GM19023 (cell line): Measurements from ENCODE around the gene SPAG16.
A peak's percentile ranks its signal among the peaks of the same experiment; 100 is the strongest.
"Not testable (repeated sequence)": the region's sequence is repeated elsewhere in the genome, so short reads cannot be mapped to it uniquely, and the experiment has no call there.

ENCODE experiments used
- ATAC-seq: cut with Tn5 transposase; IDR thresholded peaks from one replicate; pipeline ENCODE4 v1.9.1; 2021; ENCODE audit warnings: mild to moderate bottlenecking, moderate library complexity; ENCODE audit not compliant: unreplicated experiment

SPAG16 gene

DNA sequence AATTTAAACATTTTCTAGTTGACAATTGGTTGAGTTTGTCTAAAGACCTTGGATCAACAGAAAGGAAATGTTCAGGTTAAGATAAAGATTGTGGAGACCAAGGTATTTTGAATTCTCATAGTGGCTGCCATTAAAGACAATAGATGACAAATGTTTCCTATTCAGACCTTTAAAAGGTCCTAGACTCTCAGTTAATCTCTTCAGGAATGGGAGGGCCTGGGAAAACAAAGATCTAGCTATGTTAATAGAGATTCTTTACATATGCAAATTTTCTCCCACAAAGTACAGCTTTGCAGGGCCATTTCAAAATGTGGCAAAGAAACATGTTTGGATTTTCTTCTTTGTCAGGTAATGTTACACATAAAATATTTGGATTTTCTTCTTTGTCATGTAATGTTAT, 403.9 kb downstream of the SPAG16 start:
- no peak for ATAC-seq

DNA sequence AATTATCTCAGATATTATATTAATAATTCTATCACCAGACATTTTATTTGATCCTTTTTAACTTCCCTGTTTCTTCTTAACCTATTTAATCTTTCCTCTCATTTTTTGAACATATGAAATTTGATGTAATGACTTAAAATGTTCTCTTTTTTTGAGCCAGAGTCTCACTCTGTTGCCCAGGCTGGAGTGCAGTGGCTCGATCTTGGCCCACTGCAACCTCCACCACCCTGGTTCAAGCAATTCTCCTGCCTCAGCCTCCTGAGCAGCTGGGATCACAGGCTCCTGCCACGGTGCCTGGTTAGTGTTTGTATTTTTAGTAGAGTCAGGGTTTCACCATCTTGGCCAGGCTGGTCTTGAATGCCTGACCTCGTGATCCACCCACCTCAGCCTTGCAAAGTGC, 404.6 kb downstream of the SPAG16 start:
- ATAC-seq = not testable (repeated sequence)

DNA sequence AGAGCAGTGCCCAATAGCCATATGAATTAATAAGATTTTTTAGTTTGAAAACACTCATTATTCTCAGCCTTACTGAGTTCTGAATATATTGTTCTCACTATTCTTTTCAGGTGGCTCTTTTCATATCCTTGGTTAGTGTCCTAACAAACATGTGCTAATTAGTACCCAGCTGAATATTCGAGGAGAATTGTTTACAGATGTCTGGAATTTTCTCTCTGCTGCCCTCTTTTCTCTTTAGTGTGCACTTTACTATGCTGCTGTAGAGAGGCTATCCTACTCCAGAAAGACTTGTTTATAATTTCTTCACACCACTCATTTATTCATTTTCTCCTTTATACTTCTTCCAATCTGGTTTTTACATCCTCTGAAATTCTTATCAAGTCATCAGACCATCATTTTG, 405.3 kb downstream of the SPAG16 start:
- ATAC-seq = no peak

DNA sequence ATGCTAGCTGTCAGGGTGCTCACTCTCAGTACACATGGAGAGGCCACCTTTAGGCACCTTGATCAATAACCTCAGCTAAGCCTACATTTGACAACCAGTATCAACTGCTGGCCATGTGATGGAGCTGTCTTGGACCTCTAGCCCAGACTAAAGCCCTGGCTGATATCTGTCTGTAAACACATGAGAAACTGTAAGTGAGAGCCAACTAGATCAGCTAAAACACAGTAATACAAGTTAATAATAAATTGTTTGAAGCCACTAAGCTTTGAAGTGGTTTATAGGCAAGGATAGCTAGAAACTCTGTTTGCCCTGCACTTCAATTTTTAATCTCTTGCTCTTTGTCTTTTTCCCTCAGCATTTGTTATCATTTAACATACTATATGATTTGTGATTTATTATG, 407.1 kb downstream of the SPAG16 start:
- no peak for ATAC-seq

DNA sequence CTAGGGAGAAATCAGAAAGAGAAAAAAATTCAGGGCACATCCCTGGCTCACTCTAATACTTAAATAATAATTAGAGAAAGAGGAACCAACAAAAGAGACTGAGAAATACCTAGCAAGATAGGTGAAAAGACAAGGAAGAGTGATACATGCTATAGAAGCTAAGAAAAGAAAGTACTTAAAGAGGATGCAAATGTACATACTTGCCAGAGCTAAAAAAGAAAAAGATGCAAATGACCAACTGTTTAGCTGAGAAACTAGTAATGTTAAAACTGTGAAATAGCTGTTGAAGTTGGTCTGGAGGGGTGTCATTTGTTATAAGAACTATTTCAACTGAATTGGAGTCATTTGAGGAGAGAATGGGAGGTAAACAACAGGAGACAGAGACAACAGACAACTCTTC, 412.2 kb downstream of the SPAG16 start:
- peak; percentile 65 for ATAC-seq

DNA sequence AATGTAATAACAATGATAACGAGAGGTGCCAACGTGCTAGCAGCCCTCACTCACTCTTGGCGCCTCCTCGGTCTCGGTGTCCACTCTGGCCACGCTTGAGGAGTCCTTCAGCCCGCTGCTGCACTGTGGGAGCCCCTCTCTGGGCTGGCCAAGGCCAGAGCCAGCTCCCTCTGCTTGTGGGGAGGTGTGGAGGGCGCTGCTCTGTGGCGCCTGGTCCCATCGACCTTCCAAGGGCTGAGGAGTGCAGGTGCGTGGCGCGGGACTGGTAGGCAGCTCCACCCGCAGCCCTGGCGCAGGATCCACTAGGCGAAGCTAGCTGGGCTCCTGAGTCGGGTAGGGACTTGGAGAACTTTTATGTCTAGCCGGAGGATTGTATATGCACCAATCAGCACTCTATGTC, 417.1 kb downstream of the SPAG16 start:
- not testable (repeated sequence) for ATAC-seq

DNA sequence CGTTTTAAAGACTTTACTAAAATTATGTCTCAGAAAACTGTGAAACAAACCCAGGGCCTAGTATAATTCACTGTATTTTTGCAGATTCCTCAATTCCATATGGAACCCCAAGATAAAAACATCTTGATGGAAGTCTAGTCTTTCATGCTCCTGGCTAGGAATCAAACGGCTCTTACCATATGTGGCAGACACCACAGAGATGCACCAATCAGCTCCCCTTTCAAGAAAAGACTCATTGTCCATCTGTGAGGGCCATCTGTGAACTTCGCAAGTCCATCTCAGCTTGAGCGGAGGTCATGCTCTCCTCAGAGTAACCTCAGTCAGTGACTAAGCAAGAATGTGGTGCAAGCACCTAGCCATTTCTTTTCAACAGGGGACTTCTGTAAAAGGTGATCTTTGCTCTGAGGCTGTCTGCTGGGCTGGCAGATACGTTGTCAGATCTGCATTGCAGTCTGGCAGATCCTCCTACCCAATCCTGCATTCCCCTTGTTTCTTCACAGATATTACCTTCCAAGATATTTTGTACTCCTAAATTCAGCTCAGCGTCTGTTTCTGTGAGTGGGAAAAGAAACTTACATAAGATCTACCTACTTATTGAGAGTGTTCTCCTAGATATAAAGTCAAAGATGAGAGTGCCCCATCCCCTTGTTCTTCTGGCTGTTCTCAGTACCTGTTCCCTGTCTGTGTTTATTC, 419.3 kb downstream of the SPAG16 start:
- ATAC-seq = no peak

DNA sequence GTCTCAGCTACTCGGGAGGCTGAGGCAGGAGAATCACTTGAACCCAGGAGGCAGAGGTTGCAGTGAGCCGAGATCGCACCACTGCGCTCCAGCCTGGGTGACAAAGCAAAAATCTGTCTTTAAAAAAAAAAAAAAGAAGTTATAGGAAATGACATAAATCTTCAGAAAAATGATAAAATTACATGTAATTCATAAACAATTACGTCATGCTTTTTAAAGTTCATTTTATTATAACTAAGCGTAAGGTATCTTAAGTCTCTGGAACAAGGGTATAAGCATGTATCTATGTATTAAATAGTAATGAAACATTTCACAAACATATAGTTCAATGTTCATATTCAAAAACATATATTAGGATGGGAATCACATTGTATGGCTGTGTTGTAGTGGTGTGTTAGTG, 425.9 kb downstream of the SPAG16 start:
- no peak for ATAC-seq

DNA sequence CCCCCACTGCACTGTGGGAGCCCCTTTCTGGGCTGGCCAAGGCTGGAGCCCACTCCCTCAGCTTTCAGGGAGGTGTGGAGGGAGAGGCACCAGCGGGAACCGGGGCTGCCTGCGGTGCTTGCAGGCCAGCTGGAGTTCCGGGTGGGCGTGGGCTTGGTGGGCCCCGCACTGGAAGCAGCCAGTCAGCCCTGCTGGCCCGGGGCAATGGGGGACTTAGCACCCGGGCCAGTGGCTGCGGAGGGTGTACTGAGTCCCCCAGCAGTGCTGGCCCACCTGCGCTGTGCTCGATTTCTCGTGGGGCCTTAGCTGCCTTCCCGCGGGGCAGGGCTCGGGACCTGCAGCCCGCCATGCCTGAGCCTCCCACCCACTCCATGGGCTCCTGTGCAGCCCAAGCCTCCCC, 434.1 kb downstream of the SPAG16 start:
- ATAC-seq = not testable (repeated sequence)

DNA sequence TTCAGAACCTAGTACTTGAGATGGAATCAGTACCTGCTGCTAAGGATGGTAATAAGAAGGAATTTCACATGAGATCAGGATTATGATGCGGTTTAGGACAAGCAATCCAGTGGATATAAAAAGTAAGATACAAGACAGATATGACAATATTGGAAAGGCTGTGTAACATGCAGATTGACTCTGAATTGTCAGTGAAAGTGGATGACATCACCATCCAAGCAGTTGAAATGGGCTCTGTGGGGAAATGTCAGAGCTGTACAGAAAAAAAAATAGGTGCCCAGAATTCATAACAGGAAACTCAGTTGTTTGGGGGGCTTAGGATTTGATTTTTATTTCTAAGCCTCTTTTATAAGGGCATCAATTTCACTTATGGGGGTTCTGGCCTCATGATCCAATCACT, 438.3 kb downstream of the SPAG16 start:
- ATAC-seq = no peak

DNA sequence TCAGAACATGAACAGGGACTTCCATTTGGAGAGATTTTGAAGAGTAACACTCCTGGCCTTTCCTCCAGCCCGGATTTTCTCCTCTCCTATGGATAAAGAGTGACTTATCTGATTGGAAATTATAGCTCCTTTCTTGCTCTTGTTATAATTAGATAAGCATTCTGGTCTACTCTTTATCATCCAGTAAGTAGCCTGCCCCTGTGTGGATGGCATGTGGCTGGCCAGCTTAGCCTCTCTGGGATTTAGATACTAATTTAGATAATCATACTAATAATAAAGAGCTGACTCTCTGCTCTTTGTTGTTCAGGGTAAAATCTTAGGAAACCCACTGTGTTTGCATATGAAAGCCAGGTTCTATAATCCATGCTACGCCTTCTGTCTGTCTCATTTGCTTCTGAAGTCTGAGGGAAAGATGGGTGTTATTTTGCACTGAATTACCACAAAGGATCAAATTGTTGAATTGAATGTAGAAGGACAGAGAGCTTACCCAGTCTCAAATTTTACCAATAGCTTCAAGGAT, 438.8 kb downstream of the SPAG16 start:
- ATAC-seq = no peak

DNA sequence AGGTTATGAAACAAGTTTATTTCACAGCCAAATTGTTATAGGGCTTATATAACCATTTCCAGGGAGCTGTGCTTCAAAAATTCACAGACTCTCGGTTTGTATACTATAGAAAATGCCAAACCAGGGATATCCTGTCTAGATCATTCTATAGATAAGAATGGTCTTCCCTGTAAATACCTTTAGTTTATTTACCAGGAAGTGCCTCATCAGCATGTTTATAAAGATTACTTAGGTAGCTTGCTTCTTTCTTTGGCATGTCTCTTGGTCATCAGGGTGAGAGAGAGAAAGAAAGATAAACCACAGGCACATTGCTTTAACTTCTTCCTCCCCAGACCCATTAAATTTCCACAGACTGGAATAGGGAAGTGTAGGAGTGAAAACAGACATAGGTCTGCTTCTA, 439.4 kb downstream of the SPAG16 start:
- no peak for ATAC-seq

DNA sequence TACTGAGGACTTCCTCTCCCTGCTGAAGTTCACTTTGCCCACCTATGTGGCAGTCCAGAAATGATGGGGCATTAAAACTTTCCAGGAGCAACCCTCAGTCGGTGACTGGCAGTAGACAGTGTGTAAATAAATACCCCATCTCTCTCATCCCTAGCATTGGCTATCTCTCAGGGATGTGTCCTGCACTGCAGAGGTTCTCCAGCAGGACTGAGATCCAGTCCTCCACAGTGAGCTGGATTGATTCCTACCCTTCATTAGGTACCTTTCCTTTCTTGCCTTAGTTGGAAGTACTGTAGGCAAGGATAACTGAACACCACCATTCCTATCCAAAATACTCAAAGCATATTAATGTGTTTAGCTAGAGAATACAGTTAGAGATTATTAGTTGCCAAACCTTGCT, 441.8 kb downstream of the SPAG16 start:
- no peak for ATAC-seq

DNA sequence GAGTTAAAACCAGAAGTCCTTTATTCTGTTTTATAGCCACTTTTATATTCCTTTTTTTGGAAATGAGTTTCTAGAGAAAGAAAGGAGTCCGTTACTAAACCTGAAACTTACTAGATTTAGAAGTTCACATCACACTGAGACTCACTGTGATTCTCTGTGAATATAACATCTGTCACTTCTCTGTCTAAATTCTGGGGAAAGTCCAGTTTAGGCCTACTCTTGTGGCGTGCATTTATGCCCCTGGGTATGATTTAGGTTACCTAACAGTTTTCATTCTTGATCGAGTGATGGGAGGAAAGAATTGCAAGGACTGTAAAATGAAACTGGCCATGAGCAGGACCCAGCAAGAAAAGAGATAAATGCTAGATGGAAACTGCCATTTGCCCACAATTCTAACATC, 449.6 kb downstream of the SPAG16 start:
- peak; percentile 93 for ATAC-seq

DNA sequence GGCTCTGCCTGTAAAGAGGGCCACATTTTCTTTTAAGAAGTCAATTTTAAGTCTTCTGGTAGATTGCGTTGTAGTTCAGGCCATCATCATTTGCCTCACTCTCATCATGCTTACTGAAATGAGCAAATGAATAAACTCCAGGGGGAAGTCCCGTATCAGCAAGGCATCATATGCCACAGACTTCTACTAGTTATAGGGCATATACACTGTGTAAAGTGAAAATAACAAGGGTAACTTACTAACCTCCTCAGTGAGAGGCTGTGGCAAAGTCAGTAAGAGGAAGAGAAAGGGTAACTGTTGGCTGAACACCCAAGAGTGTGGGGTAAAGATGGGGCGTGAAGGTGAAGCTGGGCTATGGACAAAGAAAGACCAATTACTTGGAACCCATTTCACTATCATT, 456.2 kb downstream of the SPAG16 start:
- ATAC-seq = peak; percentile 89

DNA sequence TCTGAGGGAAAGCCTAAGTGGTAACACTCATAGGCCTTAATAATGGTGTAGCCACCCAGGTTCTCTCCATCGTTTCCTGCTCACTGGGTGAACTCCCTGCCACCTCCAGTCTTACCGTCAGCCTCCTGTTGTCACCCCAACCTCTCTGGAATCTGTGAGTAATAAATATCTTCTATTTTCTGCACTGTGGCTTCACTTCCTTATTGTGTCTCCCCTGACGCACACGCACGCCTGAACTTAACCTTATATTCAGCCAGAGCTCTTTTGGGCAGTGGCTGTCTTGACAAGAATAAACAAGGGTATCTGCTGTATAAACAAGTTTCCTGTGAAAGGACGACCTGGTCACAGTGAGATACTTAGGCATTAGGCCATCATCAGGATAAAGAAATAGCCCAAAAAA, 467.2 kb downstream of the SPAG16 start:
- peak; percentile 92 for ATAC-seq

DNA sequence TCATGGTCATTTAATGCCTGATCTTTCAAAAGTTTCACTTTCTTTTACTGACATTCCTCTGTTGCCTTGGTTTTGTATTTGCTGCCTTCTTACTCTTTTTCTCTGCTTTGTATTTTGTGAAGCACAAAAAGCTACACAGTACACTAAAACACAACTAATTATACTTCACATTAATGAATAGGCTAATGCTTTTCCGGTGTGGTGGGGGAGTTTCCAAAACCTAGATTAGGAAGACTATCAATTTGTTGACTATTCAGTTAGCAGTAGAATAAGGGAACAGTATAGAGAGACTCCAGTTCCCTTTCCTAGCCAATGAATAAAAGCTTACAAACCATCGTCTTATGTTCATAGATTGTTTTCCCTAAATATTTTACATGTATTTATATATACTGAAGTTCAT, 468.3 kb downstream of the SPAG16 start:
- no peak for ATAC-seq

DNA sequence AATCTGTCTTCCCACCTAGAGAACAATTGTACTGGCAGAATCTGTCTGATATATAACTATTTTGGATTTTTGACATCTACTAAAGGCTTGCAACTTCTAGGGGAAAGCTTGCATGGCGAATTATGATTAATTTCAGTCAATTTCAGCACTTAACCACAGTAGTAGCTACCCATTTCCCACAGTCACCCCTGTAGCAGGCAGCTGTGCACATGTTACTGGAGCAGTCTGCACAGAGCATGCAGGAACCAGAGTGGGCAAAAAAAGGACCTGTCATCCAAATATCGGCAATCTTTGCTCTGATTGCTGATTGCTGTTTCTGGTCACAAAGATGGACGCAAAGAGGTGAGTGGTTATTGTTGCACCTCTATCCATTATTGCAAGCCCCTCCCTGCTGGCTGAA, 473.3 kb downstream of the SPAG16 start:
- ATAC-seq = no peak

DNA sequence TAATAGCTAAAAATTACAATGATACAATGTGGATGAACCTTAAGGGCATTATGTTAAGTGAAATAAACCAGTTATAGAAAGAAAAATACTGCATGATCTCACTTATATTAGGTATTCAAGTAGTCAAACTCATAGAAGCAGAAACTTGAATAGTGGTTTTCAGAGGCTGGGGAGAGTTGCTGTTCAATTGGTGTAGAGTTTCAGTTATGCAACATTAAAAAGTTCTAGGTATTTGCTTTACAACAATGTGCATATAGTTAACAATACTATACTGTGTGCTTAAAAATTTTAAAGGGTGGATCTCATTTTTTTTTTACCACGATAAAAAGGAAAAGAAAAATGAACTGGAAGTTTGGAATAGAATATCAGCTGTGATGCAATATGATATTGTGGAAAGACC, 479.1 kb downstream of the SPAG16 start:
- ATAC-seq = no peak

DNA sequence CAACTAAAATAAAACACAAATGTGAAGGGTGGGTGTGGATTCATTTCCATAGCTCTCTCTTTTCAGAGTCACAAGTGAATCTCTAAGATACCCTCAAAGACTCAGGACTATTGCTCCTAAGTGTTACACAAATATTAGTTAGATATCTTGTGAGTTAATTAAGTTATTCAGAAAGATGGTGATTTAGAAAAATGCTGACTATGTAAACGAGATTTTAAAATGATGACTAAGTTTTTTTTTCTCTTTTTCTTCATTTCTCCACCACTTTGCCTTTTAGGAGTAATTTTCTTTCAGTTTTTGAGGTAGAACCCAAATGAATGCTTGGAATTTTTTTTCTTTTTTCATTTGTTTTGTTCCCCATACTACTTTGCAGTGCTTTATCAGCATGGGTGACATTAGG, 479.7 kb downstream of the SPAG16 start:
- no peak for ATAC-seq

DNA sequence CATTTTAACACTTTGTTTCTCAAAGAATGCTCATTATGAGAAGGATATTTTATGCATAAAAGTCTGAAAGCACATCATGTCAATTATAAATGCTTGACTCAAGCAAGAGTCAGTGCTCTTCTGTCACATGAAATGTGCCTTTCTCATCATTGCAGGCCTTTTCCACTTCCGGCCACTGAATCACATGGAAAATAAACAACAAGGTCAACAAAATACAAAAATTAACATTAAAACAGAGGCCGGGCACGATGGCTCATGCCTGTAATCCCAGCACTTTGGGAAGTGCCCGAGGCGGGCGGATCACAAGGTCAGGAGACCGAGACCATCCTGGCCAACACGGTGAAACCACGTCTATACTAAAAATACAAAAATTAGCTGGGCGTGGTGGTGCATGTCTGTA, 480.6 kb downstream of the SPAG16 start:
- no peak for ATAC-seq

DNA sequence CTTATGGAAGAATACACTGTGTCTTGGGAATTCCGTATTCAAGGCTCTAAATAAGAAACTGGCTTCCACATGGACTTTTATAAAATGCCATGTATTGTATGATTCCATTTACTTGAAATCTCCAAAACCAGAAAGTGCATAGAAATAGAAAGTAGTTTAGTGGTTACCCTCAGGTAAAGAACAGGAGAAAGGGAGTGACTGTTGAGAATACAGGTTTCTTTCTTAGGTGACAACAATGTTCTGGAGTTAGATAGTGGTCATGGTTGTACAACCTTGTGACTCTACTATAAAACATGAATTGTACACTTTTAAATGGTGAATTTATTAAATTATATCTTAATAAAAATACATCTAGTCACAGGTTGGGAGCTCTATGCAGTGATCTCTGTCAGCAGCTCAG, 481.8 kb downstream of the SPAG16 start:
- ATAC-seq = peak; percentile 10

DNA sequence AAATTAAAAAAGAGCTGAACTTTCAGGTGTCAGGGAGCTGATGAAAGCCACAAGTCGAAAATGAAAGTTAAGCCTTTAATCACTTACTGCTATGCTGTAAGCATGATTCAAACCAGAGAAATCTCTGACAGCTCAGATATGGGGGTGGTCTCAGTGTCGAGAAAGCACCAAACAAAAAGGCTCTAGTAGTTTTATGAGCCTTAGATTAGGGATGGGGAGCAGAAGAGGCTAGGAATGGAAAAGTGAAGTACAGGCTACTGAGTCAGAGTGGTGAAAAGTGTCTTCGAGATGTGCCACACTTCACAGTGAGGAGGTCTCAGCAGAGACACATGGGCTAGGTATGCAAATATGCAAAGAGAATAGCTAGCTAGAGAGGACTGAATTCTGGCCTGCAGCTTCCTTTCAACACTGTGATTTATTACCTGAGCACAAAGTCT, 482.2 kb downstream of the SPAG16 start:
- peak; percentile 97 for ATAC-seq
